Osteoblast (primary cell): ENCODE measurements around the gene MARVELD1. TPM values are rescaled to one million over a fixed set of nuclear protein-coding genes. Genes with fewer than 3 reads are reported as not detected.
A peak's percentile ranks its signal among the peaks of the same experiment; 100 is the strongest.

Experiments
- DNase-seq: peaks from one replicate; pipeline ENCODE4 v3.0.0; 2011; ENCODE audit warnings: low spot score, mixed read lengths; ENCODE audit not compliant: insufficient read length; ENCODE audit errors: missing footprints
- H2AFZ ChIP-seq: 2 replicates; pipeline ENCODE4 v1.6.0; 2011; ENCODE audit warnings: mild to moderate bottlenecking, low read length
- H3K27ac ChIP-seq: 2 replicates; pipeline ENCODE4 v1.5.1; 2011; ENCODE audit warnings: mild to moderate bottlenecking, low read depth, low read length, moderate library complexity
- H3K27me3 ChIP-seq: 2 replicates; pipeline ENCODE4 v1.6.0; 2012; ENCODE audit warnings: mild to moderate bottlenecking, control low read depth, inconsistent platforms, low read length, moderate library complexity; ENCODE audit not compliant: insufficient read depth
- H3K36me3 ChIP-seq: 2 replicates; pipeline ENCODE4 v1.5.1; 2011; ENCODE audit warnings: mild to moderate bottlenecking, low read length, control low read depth, moderate library complexity; ENCODE audit not compliant: insufficient read depth
- H3K4me1 ChIP-seq: 2 replicates; pipeline ENCODE4 v1.5.1; 2011; ENCODE audit warnings: mild to moderate bottlenecking, low read length, control low read depth, moderate library complexity; ENCODE audit not compliant: insufficient read depth
- H3K4me2 ChIP-seq: 2 replicates; pipeline ENCODE4 v1.6.0; 2011; ENCODE audit warnings: mild to moderate bottlenecking, low read length; ENCODE audit not compliant: insufficient read depth
- H3K4me3 ChIP-seq: fragments of 200-600 bp; sonication (generic); 3 replicates; pipeline ENCODE4 v1.5.1; 2012; ENCODE audit warnings: mild to moderate bottlenecking, low read length, inconsistent platforms; ENCODE audit not compliant: insufficient read depth
- H3K79me2 ChIP-seq: 2 replicates; pipeline ENCODE4 v1.6.0; 2012; ENCODE audit warnings: mild to moderate bottlenecking, low read length, control low read depth, inconsistent platforms; ENCODE audit not compliant: insufficient read depth
- H3K9me3 ChIP-seq: 2 replicates; pipeline ENCODE4 v1.5.1; 2011; ENCODE audit warnings: low read depth, low read length, control low read depth
- H4K20me1 ChIP-seq: 2 replicates; pipeline ENCODE4 v1.6.0; 2012; ENCODE audit warnings: mild to moderate bottlenecking, low read length, control low read depth; ENCODE audit not compliant: insufficient read depth
- total RNA-seq: library from RNA; depleted of rRNA; stranded (reverse); fragments of >200 nt; gene quantifications from 2 replicates; pipeline ENCODE4 v1.2.3, GENCODE V29; 2012
- TF ChIP-seq, protein P1 (sequence below): IDR thresholded peaks from 2 replicates; pipeline ENCODE4 v1.5.1; 2011; ENCODE audit warnings: mild to moderate bottlenecking, low read depth, low read length, moderate library complexity; ENCODE audit errors: extremely low read depth

The MARVELD1 gene
- 56.6 and 57.5 TPM in 2 replicates for total RNA-seq

DNA sequence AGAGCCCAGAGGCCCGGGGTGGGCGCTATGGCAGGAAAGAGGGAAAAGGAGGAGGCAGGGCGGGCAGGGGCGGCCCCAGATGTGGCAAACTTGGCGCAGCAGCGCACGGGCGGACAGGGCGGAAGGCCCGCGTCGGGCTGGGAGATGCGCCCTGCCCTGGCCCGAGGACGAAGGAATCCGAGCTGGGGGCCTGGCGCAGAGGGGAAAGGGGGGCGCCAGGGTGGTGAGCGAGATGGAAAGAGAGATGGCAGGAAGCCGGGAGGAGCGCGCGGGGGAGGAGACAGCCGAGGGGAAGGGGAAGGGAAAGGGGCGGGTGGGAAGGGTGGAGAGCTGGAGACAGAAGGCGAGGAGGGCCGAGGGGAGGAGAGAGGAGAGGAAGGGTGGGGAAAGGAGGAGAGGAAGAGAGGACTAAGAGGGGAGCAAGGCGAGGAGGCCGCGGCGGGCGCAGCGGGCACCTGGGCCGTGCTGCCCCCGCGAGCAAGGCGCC lies at the start of gene MARVELD1:
MARVELD1 (plus strand) TSS at position 392 of the 487 bp plus-strand sequence. CDS start 147 bp downstream, outside the sequence.
- H3K4me1 ChIP-seq: peaks cover 43% of the 10 kb centered on the region

DNA sequence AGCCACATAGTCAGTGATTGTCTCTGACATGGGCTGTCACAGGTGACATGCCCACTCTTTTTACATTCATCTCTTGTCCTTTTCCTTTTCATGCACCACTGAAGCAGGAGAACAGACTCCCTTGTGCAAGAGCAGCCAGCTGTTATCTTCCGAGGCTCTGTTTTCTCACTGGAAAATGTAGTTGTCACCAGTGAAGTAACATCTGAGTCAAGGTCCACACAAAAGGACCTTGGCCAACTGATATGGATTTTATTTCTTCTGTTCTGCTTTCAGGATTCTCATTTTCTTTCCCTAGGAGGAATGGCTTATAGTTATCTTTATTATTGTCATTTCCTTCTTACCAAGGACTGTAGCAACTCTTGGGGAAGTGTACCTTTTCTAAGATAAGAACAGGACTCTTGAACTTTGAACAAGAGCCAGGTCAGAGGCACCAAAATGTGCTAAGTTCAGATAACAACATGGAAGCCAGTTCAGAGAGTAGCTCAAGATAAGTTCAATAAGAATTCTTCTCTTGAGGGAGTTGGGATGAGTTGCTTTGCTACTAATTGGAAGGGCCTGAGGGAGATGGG lies 49.2 kb upstream of the MARVELD1 start:
- DNase-seq: no peak
- Histone ChIP-seq H3K36me3 (peaks cover 61% of the 10 kb centered on the region), H3K4me3 (no peak overlapping the region), H3K27ac (no peak overlapping the region), H3K9me3 (no peaks in the 10 kb centered on the region), H3K4me1 (peaks cover 4% of the 10 kb centered on the region), H3K79me2 (peaks cover 4% of the 10 kb centered on the region), H3K4me2 (no peak overlapping the region), H3K27me3 (no peaks in the 10 kb centered on the region), H2AFZ (no peak overlapping the region), H4K20me1 (no peaks in the 10 kb centered on the region)
- TF ChIP-seq, protein P1, sequence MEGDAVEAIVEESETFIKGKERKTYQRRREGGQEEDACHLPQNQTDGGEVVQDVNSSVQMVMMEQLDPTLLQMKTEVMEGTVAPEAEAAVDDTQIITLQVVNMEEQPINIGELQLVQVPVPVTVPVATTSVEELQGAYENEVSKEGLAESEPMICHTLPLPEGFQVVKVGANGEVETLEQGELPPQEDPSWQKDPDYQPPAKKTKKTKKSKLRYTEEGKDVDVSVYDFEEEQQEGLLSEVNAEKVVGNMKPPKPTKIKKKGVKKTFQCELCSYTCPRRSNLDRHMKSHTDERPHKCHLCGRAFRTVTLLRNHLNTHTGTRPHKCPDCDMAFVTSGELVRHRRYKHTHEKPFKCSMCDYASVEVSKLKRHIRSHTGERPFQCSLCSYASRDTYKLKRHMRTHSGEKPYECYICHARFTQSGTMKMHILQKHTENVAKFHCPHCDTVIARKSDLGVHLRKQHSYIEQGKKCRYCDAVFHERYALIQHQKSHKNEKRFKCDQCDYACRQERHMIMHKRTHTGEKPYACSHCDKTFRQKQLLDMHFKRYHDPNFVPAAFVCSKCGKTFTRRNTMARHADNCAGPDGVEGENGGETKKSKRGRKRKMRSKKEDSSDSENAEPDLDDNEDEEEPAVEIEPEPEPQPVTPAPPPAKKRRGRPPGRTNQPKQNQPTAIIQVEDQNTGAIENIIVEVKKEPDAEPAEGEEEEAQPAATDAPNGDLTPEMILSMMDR: no peak

More for the DNA sequence above, at the start of gene MARVELD1:
- H3K36me3 ChIP-seq: peaks cover 24% of the 10 kb centered on the region
- peak within 1 kb of the TSS; percentile 85 for H3K4me3 ChIP-seq
- peaks cover 45% of the 10 kb centered on the region for H3K79me2 ChIP-seq
- peak within 1 kb of the TSS; percentile 92 for H3K4me2 ChIP-seq
- peak; percentile 98 for DNase-seq
- peaks cover 31% of the 10 kb centered on the region for H4K20me1 ChIP-seq
- H2AFZ ChIP-seq: peak within 1 kb of the TSS; percentile 78
- no peaks in the 10 kb centered on the region for H3K9me3 ChIP-seq
- H3K27ac ChIP-seq: peak within 1 kb of the TSS; percentile 67
- TF ChIP-seq, protein P1: no peak
- no peaks in the 10 kb centered on the region for H3K27me3 ChIP-seq

DNA sequence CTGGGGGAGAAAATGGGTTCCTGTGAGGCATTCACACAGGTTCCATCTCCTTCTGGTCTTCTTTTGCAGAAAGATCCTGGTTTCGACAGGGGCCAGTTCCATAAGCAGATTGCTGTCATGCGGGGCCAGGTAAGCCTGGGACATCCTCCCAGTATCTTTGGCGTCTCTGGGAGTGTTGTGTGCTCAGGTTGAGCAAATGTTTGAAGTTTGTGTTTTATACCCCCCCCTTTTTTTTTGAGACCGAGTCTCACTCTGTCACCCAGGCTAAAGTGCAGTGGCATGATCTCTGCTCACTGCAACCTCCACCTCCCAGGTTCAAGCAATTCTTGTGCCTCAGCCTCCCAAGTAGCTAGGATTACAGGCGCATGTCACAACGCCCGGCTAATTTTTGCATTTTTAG lies 46.5 kb upstream of the MARVELD1 start:
- H3K79me2 ChIP-seq: no peaks in the 10 kb centered on the region
- TF ChIP-seq, protein P1: no peak
- H4K20me1 ChIP-seq: no peaks in the 10 kb centered on the region
- H2AFZ ChIP-seq: no peak overlapping the region
- no peaks in the 10 kb centered on the region for H3K4me1 ChIP-seq
- no peaks in the 10 kb centered on the region for H3K9me3 ChIP-seq
- H3K36me3 ChIP-seq: peaks cover 72% of the 10 kb centered on the region
- no peak overlapping the region for H3K4me2 ChIP-seq
- H3K27me3 ChIP-seq: no peaks in the 10 kb centered on the region
- DNase-seq: no peak
- no peak overlapping the region for H3K4me3 ChIP-seq
- no peak overlapping the region for H3K27ac ChIP-seq

DNA sequence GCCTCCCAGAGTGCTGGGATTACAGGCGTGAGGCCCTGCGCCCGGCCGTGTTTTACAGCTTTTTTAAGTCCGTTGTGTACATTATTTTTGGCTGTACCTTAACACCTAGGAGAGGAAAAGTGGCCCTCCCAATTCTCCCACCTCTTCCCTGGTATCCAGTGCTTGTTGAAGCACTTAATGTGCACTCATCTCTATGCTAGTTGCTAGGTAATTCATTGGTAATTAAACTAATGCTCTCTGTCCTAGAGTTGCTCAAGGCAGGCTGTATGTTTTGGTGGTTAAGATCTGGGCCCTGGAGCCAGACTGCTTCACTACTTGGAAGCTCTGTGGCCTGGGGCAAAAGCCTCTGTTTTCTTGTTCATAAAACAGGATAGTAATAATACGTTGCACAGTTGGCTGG lies 46.1 kb upstream of the MARVELD1 start:
- no peak for DNase-seq

More for the DNA sequence above, 46.1 kb upstream of the MARVELD1 start:
- TF ChIP-seq, protein P1: no peak
- Histone ChIP-seq H3K27ac (no peak overlapping the region), H3K4me2 (no peak overlapping the region), H3K27me3 (no peaks in the 10 kb centered on the region), H3K4me1 (no peaks in the 10 kb centered on the region), H3K4me3 (no peak overlapping the region), H3K9me3 (no peaks in the 10 kb centered on the region), H3K79me2 (no peaks in the 10 kb centered on the region), H2AFZ (no peak overlapping the region), H4K20me1 (no peaks in the 10 kb centered on the region), H3K36me3 (peaks cover 72% of the 10 kb centered on the region)
